Duodenal mucosa (tissue), 2 donors: ENCODE measurements around the gene SLC16A3.

Source experiments
- H3K27ac ChIP-seq: one replicate; pipeline ENCODE4 v1.7.0; 2013; ENCODE audit warnings: low read depth, low read length
- H3K27me3 ChIP-seq, 2 donors: one replicate each; pipeline ENCODE4 v1.7.0; 2013; ENCODE audit warnings: low read length in 2 of 2, control low read depth in 1 of 2; ENCODE audit not compliant: insufficient read depth in 2 of 2, control insufficient read depth in 1 of 2
- H3K36me3 ChIP-seq, 2 donors: one replicate each; pipeline ENCODE4 v1.7.0; 2013; ENCODE audit warnings: low read length in 2 of 2, control low read depth in 1 of 2; ENCODE audit not compliant: insufficient read depth in 2 of 2, control insufficient read depth in 1 of 2
- H3K4me1 ChIP-seq, 2 donors: one replicate each; pipeline ENCODE4 v1.7.0; 2013; ENCODE audit warnings: low read length in 2 of 2, control low read depth in 1 of 2; ENCODE audit not compliant: insufficient read depth in 2 of 2, control insufficient read depth in 1 of 2
- H3K4me3 ChIP-seq, 2 donors: one replicate each; pipeline ENCODE4 v1.7.0; 2013; ENCODE audit warnings: low read length in 2 of 2, low read depth in 1 of 2
- H3K9ac ChIP-seq, 2 donors: one replicate each; pipeline ENCODE4 v1.7.0; 2013; ENCODE audit warnings: low read length in 2 of 2, low read depth in 1 of 2
- H3K9me3 ChIP-seq, 2 donors: one replicate each; pipeline ENCODE4 v1.7.0; 2013; ENCODE audit warnings: low read length in 2 of 2, control low read depth in 1 of 2; ENCODE audit not compliant: control insufficient read depth in 1 of 2

SLC16A3 gene

DNA sequence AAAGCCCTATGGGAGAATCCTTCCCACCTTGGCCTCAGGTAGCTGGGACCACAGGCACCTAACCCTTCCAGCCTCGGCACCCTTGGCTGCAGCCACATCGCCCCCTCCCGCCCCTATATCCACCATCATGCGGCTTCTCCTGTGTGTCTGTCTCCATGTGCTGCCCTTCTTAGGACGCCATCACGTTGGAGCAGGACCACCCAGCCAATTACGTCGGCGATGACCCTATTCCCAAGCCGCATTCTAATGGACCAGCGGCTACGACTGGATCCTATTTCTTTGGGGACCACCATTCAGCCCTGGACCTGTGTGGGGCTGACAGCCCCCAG, 12.9 kb upstream of the SLC16A3 start:
- H3K9me3 ChIP-seq: no peaks in the 10 kb centered on the region
- no peaks in the 10 kb centered on the region for H3K27me3 ChIP-seq
- H3K4me3 ChIP-seq: no peak overlapping the region
- H3K27ac ChIP-seq: peak overlapping the region; percentile 91
- no peaks in the 10 kb centered on the region for H3K36me3 ChIP-seq
- H3K4me1 ChIP-seq: peaks cover 30 to 38% of the 10 kb centered on the region in 2 donors
- peak overlapping the region; percentile 18 to 54 for H3K9ac ChIP-seq

DNA sequence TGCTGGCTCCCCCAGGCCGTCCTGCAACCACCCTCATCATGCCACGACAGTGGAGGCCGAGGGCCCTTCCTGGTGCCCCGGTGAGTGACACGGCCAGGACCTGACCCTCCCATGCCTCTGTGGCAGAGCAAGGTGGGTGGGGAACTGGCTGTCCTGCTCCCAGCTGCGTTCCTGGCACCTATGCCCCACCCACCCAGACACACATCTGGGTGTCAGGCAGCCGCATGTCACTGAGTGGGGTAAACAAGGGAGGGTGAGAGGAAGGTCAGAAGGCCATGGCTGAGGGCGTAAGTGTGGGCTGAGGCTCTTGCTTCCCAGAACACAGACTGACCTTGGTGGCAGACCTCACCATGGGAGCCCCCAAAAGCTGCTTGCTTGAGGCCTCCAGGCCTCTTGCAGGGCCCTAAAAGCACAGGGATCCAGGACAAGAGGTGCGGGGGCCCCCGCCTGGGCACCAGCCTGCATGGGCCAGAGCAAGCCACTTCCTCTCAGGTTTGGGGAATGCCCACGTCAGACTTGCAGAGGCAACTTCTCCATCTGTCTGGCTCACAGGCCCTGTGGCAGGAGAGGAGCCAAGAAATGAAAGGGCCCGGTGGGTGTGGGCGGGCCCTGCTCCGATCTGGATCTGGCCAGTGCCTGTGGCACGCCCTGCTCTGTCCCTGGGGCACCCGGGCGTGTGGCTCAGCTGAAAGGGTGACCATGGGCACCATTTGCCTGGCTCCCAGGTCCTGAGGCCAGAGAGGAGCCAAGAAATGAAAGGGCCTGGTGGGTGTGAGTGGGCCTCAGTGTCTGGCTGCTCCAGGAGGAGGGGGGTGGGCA, 12.3 kb upstream of the SLC16A3 start:
- H3K36me3 ChIP-seq: no peaks in the 10 kb centered on the region
- no peaks in the 10 kb centered on the region for H3K27me3 ChIP-seq
- H3K27ac ChIP-seq: peak overlapping the region; percentile 91
- H3K9me3 ChIP-seq: no peaks in the 10 kb centered on the region
- peaks cover 29 to 34% of the 10 kb centered on the region in 2 donors for H3K4me1 ChIP-seq
- H3K9ac ChIP-seq: peak overlapping the region; percentile 38 to 54
- H3K4me3 ChIP-seq: no peak overlapping the region

DNA sequence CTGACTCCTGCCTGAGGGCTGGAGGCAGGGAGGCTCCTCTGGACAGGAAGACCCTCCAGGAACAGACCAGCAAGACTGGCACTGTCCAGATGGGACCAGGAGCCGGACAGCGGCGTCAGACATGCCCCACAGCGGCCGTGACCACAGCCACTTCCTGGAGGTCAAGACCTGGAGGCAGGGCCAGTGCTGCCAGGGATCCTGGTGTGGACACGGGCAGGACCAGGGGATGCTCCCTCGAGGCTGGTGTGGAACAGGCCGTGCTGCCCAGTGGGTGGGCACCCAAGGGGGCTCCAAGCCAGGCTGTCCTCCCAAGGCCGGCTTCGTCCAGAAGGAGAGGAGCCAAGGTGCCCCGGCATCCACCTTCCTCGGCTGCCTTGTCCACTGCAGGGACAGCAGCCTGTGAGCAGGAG, 11.7 kb upstream of the SLC16A3 start:
- Histone ChIP-seq H3K9ac (peak overlapping the region; percentile 38 to 54), H3K4me3 (no peak overlapping the region)

DNA sequence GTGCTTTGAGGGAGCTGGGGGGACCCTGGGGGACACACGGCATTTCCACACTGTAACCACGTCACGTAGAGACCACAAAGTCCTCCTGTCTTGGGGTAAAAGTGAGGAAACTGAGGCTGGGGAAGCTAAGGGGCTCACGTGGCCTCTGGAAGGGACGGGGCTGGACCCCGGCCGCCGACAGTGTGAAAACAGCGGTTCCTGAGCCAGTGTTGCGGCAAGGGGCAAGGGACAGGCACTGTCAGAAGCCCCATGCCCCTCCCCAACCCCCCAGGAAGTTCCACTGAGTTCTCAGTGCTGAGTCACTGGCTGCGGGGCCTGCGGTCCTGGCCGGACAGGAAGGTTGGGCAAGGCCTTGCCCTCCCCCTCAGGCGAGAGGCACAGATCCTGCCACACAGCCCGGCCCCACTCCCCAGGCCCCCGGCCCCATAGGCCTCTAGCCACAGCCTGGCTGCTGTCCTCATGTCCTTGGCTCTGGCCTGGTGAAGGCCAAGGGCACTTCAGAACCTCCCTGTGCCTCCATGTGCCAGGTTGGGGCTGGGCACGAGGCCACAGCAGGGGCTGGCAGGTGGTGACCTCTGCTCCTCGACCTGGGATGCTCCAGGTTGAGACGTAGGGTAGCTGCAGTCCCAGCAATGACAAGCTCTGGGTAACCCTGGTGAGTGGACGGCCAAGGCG, 11.2 kb upstream of the SLC16A3 start:
- no peaks in the 10 kb centered on the region for H3K9me3 ChIP-seq
- H3K4me3 ChIP-seq: no peak overlapping the region
- no peaks in the 10 kb centered on the region for H3K36me3 ChIP-seq
- peak overlapping the region in 1 of 2 donors; percentile 54 for H3K9ac ChIP-seq
- H3K4me1 ChIP-seq: peaks cover 24 to 28% of the 10 kb centered on the region in 2 donors
- no peaks in the 10 kb centered on the region for H3K27me3 ChIP-seq
- peak overlapping the region; percentile 91 for H3K27ac ChIP-seq

More for the DNA sequence above, 11.7 kb upstream of the SLC16A3 start:
- Histone ChIP-seq H3K9me3 (no peaks in the 10 kb centered on the region), H3K4me1 (peaks cover 24 to 28% of the 10 kb centered on the region in 2 donors), H3K36me3 (no peaks in the 10 kb centered on the region), H3K27ac (peak overlapping the region; percentile 91), H3K27me3 (no peaks in the 10 kb centered on the region)

- H3K27ac ChIP-seq: no peak overlapping the region
- H3K36me3 ChIP-seq: no peaks in the 10 kb centered on the region
Observed at GRCh38 chr17:82218349-82219075, 10.3 kb upstream of the SLC16A3 start.

DNA sequence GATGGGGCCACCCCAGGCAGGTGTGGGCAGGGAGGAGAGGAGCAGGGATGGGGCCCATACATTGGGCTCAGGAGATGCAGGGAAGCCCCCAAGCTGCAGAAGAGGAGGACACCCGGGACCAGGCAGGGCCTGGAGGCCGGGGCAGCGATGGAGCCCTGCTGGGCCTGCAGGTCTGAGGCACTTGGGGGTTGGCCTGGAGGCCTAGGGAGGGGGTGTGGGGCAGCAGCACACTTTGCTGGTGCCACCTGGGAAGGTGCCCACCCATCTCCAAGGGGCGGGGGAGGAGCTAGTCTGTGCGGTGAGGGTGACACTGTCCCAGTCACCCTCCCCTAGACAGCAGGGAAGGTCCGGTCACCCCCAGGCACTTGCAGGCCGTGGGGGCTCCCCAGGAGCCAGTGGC, 9.8 kb upstream of the SLC16A3 start:
- Histone ChIP-seq H3K27ac (no peak overlapping the region), H3K4me1 (peaks cover 20 to 23% of the 10 kb centered on the region in 2 donors), H3K4me3 (no peak overlapping the region)

More at GRCh38 chr17:82218349-82219075, 10.3 kb upstream of the SLC16A3 start:
- Histone ChIP-seq H3K4me1 (peaks cover 21 to 25% of the 10 kb centered on the region in 2 donors), H3K4me3 (no peak overlapping the region), H3K9me3 (no peaks in the 10 kb centered on the region), H3K27me3 (no peaks in the 10 kb centered on the region), H3K9ac (no peak overlapping the region)

DNA sequence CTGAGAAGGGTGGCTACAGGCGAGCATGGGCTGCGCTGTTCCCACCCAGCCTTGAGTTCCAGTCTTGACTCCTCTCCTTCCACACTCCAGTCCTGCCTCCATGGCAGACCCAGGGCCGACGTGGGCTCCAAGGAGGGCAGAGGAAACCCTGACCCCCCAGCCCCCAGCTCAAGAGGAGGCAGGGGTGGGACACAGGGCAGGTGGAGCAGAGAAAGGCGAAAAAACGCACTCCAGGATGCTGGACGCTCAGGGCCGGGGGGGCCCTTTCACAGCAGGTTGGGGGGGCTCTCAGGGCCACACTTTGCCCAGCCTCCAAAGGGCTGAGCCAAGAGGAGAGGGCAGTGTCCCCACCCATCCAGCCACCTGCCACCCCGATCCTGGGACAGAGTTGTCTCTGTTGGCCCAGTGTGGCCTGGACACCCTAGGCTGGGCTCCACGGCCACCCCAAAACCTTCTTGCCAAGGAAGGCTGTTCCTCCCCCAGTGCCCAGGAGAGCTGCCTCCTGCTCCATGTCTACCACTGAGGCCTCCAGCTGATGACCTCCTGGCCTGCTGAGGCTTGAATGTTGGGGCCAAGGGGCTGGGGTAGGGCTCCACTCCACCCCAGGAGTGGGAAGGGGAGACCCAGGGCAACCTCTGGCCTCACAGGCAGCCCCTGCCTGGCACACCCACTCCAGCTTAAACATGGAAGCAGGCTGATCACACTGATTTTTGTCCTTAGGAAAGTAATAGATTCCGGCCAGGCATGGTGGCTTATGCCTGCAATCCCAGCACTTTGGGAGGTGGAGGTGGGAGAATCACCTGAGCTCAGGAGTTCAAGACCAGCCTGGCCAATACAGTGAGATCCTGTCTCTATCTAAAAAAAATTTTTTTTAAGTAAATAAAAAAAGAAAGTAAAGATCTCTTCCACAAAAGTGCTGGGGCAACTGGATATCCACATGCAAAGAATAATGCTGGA, 8.8 kb upstream of the SLC16A3 start:
- H3K27me3 ChIP-seq: no peaks in the 10 kb centered on the region
- H3K27ac ChIP-seq: no peak overlapping the region
- H3K9ac ChIP-seq: no peak overlapping the region
- H3K36me3 ChIP-seq: no peaks in the 10 kb centered on the region
- no peaks in the 10 kb centered on the region for H3K9me3 ChIP-seq
- peaks cover 20 to 22% of the 10 kb centered on the region in 2 donors for H3K4me1 ChIP-seq
- no peak overlapping the region for H3K4me3 ChIP-seq

More for the DNA sequence above, 9.8 kb upstream of the SLC16A3 start:
- no peak overlapping the region for H3K9ac ChIP-seq
- H3K9me3 ChIP-seq: no peaks in the 10 kb centered on the region
- no peaks in the 10 kb centered on the region for H3K27me3 ChIP-seq
- no peaks in the 10 kb centered on the region for H3K36me3 ChIP-seq

- Histone ChIP-seq H3K9ac (no peak overlapping the region), H3K36me3 (no peaks in the 10 kb centered on the region), H3K4me3 (no peak overlapping the region), H3K27me3 (no peaks in the 10 kb centered on the region), H3K27ac (no peak overlapping the region), H3K4me1 (peaks cover 11 to 12% of the 10 kb centered on the region in 2 donors), H3K9me3 (no peaks in the 10 kb centered on the region)
Observed at GRCh38 chr17:82221341-82221902, 7.4 kb upstream of the SLC16A3 start.

GRCh38 chr17:82222816-82223215, 6.0 kb upstream of the SLC16A3 start:
- H3K9me3 ChIP-seq: no peaks in the 10 kb centered on the region
- no peak overlapping the region for H3K9ac ChIP-seq
- no peaks in the 10 kb centered on the region for H3K27me3 ChIP-seq
- H3K36me3 ChIP-seq: no peaks in the 10 kb centered on the region
- H3K27ac ChIP-seq: no peak overlapping the region
- H3K4me1 ChIP-seq: peaks cover 0 to 2% of the 10 kb centered on the region in 2 donors
- H3K4me3 ChIP-seq: no peak overlapping the region
